Measurements from ENCODE around the gene C1orf53. TPM values are rescaled to one million over a fixed set of nuclear protein-coding genes. Genes with fewer than 3 reads are reported as not detected.
A peak's percentile ranks its signal among the peaks of the same experiment; 100 is the strongest.
"Not testable (repeated sequence)": the region's sequence is repeated elsewhere in the genome, so short reads cannot be mapped to it uniquely, and the experiment has no call there.

The C1orf53 gene
- total RNA-seq, 1 donor from 2014 or later: 4.1 TPM

DNA sequence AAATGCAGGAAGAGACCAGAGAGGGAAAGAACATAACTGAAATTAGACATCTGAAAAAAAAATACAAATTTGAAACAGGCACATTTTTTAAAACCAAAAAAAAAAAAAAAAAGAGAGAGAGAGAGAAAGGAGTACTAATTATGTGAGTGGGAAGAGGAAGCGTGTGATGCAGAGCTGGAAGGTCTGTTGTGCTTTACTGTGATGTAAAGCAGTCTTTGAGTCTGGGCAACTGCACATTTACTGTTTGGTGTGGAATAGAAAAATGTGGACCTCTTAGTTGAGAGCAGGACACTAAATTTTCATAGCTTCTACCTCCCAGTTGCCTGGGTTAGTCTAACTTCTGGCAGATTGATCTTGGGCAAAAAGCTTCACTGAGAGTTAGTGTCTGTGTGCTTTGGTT lies 31.2 kb downstream of the C1orf53 start:
- Mint-ChIP-seq H3K9me3 (ENCODE audit: low read depth) (no peaks in the 10 kb centered on the region), H3K4me3 (ENCODE audit: unreplicated experiment) (no peak overlapping the region)

DNA sequence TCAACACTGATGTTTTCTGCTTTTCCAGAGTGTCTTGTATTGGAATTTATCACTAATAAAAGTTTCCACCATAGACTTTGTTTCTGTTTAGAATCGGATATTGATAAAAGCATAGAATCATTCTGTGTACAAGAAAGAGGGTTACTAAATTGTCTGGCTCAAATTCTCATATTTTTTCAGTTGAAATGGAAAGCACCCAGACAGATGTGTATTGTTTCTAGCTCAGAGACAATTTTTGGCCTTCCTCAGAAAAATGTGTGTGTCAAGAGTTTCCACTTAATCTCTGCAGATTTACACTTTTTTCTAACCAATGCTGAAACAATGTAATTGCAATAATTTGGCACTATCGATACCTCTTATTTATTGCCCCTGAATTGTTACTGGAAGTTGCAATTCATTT lies 35.0 kb downstream of the C1orf53 start:
- Mint-ChIP-seq H3K27me3 (ENCODE audit: low read depth) (peaks cover 21% of the 10 kb centered on the region), H3K9me3 (ENCODE audit: low read depth) (no peaks in the 10 kb centered on the region), H3K4me1 (ENCODE audit: low read depth) (peaks cover 9% of the 10 kb centered on the region), H3K27ac (ENCODE audit: unreplicated experiment) (no peak overlapping the region), H3K4me3 (ENCODE audit: unreplicated experiment) (no peak overlapping the region), H3K36me3 (ENCODE audit: low read depth) (peaks cover 5% of the 10 kb centered on the region)
- TF ChIP-seq, protein P1, sequence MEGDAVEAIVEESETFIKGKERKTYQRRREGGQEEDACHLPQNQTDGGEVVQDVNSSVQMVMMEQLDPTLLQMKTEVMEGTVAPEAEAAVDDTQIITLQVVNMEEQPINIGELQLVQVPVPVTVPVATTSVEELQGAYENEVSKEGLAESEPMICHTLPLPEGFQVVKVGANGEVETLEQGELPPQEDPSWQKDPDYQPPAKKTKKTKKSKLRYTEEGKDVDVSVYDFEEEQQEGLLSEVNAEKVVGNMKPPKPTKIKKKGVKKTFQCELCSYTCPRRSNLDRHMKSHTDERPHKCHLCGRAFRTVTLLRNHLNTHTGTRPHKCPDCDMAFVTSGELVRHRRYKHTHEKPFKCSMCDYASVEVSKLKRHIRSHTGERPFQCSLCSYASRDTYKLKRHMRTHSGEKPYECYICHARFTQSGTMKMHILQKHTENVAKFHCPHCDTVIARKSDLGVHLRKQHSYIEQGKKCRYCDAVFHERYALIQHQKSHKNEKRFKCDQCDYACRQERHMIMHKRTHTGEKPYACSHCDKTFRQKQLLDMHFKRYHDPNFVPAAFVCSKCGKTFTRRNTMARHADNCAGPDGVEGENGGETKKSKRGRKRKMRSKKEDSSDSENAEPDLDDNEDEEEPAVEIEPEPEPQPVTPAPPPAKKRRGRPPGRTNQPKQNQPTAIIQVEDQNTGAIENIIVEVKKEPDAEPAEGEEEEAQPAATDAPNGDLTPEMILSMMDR (IDR thresholded peaks at IDR 0.05): no peak
- DNase-seq (ENCODE audit: low spot score): no peak

More for the DNA sequence above, 31.2 kb downstream of the C1orf53 start:
- H3K27ac Mint-ChIP-seq (ENCODE audit: unreplicated experiment): peak overlapping the region; percentile 24
- TF ChIP-seq, protein P1 (IDR thresholded peaks at IDR 0.05): no peak
- no peak for DNase-seq (ENCODE audit: low spot score)
- H3K4me1 Mint-ChIP-seq (ENCODE audit: low read depth): peaks cover 9% of the 10 kb centered on the region
- H3K36me3 Mint-ChIP-seq (ENCODE audit: low read depth): peaks cover 5% of the 10 kb centered on the region
- peaks cover 50% of the 10 kb centered on the region for H3K27me3 Mint-ChIP-seq (ENCODE audit: low read depth)

DNA sequence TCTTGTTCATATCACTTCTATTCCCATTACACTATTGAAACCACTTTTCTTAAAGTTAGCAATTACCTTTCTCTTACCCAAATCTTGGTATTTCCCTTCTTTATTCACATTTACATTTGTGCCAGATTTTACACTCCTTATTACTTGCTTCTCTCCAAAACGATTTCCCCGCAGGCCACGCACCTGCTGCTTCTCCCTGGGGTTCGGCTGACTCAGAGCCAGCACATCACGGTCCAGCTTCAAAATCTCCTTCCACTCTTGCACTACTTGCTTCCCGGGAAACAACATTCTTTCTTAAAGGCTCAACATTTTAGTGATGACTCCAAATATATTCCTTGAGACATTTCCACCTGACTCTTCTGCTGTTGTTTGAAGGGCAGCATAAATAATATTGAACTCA lies 35.5 kb downstream of the C1orf53 start:
- H3K9me3 Mint-ChIP-seq (ENCODE audit: low read depth): no peaks in the 10 kb centered on the region
- peaks cover 5% of the 10 kb centered on the region for H3K36me3 Mint-ChIP-seq (ENCODE audit: low read depth)
- peaks cover 9% of the 10 kb centered on the region for H3K4me1 Mint-ChIP-seq (ENCODE audit: low read depth)
- H3K4me3 Mint-ChIP-seq (ENCODE audit: unreplicated experiment): no peak overlapping the region
- H3K27me3 Mint-ChIP-seq (ENCODE audit: low read depth): peaks cover 20% of the 10 kb centered on the region
- no peak for DNase-seq (ENCODE audit: low spot score)
- TF ChIP-seq, protein P1 (IDR thresholded peaks at IDR 0.05): no peak
- no peak overlapping the region for H3K27ac Mint-ChIP-seq (ENCODE audit: unreplicated experiment)

DNA sequence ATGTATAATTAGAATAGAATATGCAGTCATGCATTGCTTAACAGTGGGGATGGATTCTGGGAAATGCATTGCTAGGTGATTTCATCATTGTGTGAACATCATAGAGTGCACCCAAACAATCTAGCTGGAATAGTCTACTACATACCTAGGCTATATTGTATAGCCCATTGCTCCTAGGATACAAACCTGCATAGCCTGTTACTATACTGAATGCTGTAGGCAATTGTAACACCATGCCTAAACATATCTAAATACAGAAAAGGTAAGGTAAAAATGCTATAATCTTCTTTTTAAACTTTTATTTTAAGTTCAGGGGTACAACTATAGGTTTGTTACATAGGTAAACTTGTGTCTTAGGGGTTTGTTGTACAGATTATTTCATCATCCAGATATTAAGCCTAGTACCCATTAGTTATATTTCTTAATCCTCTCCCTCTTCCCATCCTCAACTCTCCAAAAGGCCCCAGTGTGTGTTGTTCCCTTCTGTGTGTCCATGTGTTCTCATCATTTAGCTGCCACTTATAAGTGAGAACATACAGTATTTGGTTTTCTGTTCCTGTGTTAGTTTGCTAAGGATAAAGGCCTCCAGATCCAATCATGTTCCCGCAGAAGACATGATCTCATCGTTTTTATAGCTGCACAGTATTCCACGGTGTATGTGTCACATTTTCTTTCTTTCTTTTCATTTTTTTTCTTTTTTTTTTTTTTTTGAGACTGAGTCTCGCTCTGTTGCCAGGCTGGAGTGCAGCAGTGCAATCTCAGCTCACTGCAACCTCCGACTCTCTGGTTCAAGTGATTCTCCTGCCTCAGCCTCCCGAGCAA lies 36.9 kb downstream of the C1orf53 start:
- H3K27me3 Mint-ChIP-seq (ENCODE audit: low read depth): peaks cover 13% of the 10 kb centered on the region
- peak overlapping the region; percentile 15 for H3K27ac Mint-ChIP-seq (ENCODE audit: unreplicated experiment)
- not testable (repeated sequence) for DNase-seq (ENCODE audit: low spot score); H3K36me3 Mint-ChIP-seq (ENCODE audit: low read depth); H3K9me3 Mint-ChIP-seq (ENCODE audit: low read depth); H3K4me1 Mint-ChIP-seq (ENCODE audit: low read depth); H3K4me3 Mint-ChIP-seq (ENCODE audit: unreplicated experiment)

DNA sequence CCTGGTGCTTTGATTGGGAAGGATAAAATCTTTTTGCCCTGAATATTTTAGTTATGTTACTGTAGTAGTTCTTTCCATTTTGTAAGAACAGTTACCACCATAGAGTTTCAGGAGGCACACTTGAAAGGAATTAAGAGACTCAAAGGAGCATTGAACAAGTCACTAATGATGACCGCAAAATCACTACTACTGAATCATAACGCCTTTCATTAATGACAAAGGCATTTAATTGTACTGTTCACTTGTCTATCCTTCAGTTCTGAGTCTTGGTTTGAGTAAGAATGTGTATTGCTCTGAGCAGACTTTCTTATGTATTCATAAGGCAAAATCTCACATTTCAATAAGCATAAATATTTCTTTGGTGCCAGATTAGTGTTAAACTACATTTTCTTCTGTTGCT lies 39.6 kb downstream of the C1orf53 start:
- no peak for DNase-seq (ENCODE audit: low spot score)
- Mint-ChIP-seq H3K4me3 (ENCODE audit: unreplicated experiment) (no peak overlapping the region), H3K9me3 (ENCODE audit: low read depth) (no peaks in the 10 kb centered on the region), H3K27me3 (ENCODE audit: low read depth) (peaks cover 9% of the 10 kb centered on the region), H3K36me3 (ENCODE audit: low read depth) (peaks cover 5% of the 10 kb centered on the region), H3K27ac (ENCODE audit: unreplicated experiment) (no peak overlapping the region), H3K4me1 (ENCODE audit: low read depth) (peaks cover 4% of the 10 kb centered on the region)
- TF ChIP-seq, protein P1 (IDR thresholded peaks at IDR 0.05): no peak

DNA sequence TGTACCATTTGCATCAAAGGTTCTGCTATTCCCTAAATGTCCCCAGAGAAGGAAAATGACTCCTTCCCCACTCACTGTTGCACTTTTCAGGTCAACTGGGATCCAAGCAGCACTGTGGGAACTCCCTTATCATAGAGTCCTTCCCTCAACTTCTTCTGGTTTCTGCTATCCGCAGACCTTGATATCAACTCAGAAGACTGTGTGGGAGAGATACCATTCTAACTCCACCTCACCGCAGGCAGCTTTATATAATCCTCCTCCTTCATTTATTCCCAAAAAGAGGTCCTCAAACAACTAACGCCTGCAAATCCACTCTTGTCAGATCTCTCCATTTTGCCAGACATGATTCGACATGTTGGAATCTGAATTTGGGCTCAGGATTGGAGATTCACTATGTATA lies 42.1 kb downstream of the C1orf53 start:
- no peaks in the 10 kb centered on the region for H3K9me3 Mint-ChIP-seq (ENCODE audit: low read depth)
- TF ChIP-seq, protein P1 (IDR thresholded peaks at IDR 0.05): no peak
- no peaks in the 10 kb centered on the region for H3K27me3 Mint-ChIP-seq (ENCODE audit: low read depth)
- no peaks in the 10 kb centered on the region for H3K36me3 Mint-ChIP-seq (ENCODE audit: low read depth)
- H3K4me1 Mint-ChIP-seq (ENCODE audit: low read depth): peaks cover 1% of the 10 kb centered on the region
- no peak overlapping the region for H3K27ac Mint-ChIP-seq (ENCODE audit: unreplicated experiment)
- no peak overlapping the region for H3K4me3 Mint-ChIP-seq (ENCODE audit: unreplicated experiment)
- no peak for DNase-seq (ENCODE audit: low spot score)
